Measurements from ENCODE around the gene ATXN7. TPM values are rescaled to one million over a fixed set of nuclear protein-coding genes. Genes with fewer than 3 reads are reported as not detected.

Gene ATXN7
- total and polyA plus RNA-seq, 8 donors, result 7.3 to 40.4 (median 25.2) TPM

DNA sequence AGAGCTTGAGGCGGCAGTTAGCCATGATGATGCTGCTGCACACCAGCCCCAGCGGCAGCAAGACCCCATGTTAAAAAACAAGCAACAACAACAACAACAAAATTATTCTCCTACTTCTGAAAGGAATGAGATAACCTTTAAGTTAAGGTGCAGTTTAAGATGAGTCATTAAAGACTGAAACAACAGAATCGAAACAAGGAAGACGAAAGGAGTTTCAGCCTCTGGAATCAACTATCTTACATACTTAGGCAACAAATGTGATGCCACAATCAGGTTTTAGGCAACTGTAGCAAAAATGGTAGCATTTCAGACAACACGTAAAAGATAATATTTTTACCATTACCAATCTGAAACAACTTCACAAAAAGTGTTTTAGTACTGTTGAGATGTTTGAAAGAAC lies 36.3 kb downstream of the ATXN7 start:
- no peak for ATAC-seq

DNA sequence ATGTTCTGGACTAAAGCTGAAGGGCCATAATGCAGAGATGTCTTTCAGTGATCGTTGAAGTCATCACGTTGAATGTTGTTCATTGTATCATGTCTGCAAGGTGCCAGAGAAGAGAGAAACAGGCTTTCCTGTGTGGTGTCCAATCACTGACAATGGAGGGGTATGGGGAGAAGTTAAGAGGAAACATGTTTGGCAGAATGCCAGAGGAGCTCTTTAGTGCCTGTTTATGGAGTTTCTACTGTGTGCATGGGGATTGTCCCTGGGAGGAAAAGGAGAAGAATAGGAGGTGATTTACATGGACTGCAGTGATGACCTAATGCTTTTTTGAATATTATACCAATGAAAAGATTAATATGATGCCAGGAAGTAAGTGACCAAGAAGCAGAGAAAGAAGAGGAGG lies 36.8 kb downstream of the ATXN7 start:
- WGBS, 2 donors, result 86 to 88% methylated on average over 2 of the region's 2 CpGs
- no peaks in the 10 kb centered on the region for H3K27me3 ChIP-seq
- intact Hi-C loops (cut with DNase I), result no loop called here
- H3K4me1 ChIP-seq, result peaks cover 0 to 4% (median 2%) of the 10 kb centered on the region in 3 donors
- no peak overlapping the region for H3K4me3 ChIP-seq
- no peak overlapping the region for H3K27ac ChIP-seq
- no peak for ATAC-seq
- TF ChIP-seq, protein P1, sequence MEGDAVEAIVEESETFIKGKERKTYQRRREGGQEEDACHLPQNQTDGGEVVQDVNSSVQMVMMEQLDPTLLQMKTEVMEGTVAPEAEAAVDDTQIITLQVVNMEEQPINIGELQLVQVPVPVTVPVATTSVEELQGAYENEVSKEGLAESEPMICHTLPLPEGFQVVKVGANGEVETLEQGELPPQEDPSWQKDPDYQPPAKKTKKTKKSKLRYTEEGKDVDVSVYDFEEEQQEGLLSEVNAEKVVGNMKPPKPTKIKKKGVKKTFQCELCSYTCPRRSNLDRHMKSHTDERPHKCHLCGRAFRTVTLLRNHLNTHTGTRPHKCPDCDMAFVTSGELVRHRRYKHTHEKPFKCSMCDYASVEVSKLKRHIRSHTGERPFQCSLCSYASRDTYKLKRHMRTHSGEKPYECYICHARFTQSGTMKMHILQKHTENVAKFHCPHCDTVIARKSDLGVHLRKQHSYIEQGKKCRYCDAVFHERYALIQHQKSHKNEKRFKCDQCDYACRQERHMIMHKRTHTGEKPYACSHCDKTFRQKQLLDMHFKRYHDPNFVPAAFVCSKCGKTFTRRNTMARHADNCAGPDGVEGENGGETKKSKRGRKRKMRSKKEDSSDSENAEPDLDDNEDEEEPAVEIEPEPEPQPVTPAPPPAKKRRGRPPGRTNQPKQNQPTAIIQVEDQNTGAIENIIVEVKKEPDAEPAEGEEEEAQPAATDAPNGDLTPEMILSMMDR (IDR thresholded peaks at IDR 0.05), result no peak
- no peak for DNase-seq
- H3K36me3 ChIP-seq, result no peaks in the 10 kb centered on the region
- H3K9me3 ChIP-seq, result no peaks in the 10 kb centered on the region
- FAIRE-seq, result no peak

More for the DNA sequence above, 36.3 kb downstream of the ATXN7 start:
- peaks cover 0 to 4% (median 2%) of the 10 kb centered on the region in 3 donors for H3K4me1 ChIP-seq
- FAIRE-seq (no peak), DNase-seq (no peak)
- H3K9me3 ChIP-seq, result no peaks in the 10 kb centered on the region
- 93 to 94% methylated on average over 5 of the region's 5 CpGs for WGBS, 2 donors
- H3K4me3 ChIP-seq, result no peak overlapping the region
- TF ChIP-seq, protein P1 (IDR thresholded peaks at IDR 0.05), result no peak
- H3K27ac ChIP-seq, result no peak overlapping the region
- intact Hi-C loops (cut with DNase I), result no loop called here
- no peaks in the 10 kb centered on the region for H3K27me3 ChIP-seq
- H3K36me3 ChIP-seq, result no peaks in the 10 kb centered on the region

DNA sequence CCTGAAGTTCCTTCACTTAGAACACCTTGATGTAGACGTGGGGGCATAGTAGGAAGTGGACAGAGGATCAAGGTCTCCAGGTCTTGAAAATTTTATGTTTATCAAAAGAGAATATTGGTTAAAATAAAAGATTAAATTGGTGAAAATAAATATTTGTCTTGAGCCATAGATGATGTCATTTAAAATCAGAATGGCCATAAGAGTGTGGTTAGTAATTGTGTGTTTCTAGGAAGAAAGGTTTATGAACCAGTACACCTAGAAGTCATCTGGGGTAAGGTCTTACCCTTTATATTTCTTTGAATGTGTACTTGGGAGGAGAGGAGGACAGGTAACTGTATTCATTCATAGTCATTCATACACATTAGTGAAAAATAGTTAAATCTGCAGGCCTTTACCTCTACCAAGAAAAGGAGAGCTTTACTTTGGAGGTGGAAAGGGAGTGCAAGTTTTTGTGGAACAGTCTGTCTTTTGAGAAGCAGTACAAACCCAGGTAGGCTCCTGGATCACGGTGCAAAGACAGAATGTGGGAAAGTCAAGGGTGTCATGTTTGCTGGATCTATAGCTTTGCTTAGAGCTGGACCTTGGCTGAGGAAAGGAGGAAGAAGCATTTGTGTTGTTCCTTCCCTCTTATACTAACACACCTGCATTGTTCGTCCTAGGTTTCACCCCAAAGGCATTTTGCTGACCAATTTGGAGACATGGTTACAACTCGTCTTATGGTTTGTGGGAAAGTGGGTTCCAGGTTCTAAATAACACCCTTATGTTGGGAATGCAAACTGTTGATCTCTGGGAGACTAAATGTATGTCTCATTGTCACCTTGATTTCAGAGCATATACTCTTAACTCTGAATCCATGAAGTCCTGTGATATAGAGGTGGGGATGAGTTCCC lies 42.3 kb downstream of the ATXN7 start:
- DNase-seq, result no peak
- Histone ChIP-seq H3K9me3 (no peaks in the 10 kb centered on the region), H3K27ac (no peak overlapping the region), H3K4me1 (peaks cover 0 to 9% (median 7%) of the 10 kb centered on the region in 3 donors), H3K4me3 (no peak overlapping the region), H3K36me3 (no peaks in the 10 kb centered on the region), H3K27me3 (no peaks in the 10 kb centered on the region)
- WGBS, 2 donors, result 71 to 73% methylated on average over 4 of the region's 4 CpGs
- FAIRE-seq, result no peak
- TF ChIP-seq, protein P1 (IDR thresholded peaks at IDR 0.05), result no peak
- no peak for ATAC-seq
- intact Hi-C loops (cut with DNase I), result no loop called here

DNA sequence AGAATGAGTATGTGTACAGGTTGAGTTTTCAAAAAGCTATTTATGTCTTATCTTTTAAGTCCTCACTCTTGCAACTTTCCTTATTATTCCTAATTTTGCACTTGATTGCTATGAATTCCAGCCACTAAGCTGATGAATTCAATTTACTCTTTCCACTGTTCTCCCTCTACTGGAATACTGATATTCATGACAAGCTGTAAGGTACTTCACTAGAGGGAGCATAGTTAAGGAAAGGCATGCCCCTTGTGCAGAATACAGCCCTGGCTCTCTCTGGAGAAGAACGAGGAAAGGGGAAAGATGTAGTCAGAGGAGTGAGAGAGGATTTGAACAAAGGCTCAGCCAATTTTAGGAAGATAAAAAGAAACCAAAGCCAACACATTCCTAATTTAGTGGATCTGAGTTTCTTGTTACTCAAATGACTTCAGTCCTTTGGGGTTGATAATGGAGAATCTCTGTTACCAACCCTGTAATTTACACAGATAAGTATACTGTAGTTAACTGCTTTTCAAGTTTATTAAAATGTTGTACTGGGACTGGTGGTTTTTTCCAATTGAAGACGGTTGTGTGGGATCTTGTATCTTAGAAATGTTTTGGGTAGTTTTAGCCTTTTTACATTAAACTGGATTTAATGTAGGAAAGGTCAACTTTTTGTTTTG lies 44.5 kb downstream of the ATXN7 start:
- ATAC-seq, result no peak
- H3K4me3 ChIP-seq, result no peak overlapping the region
- no peak for FAIRE-seq
- intact Hi-C loops (cut with DNase I), result no loop called here
- no peaks in the 10 kb centered on the region for H3K36me3 ChIP-seq
- WGBS, 2 donors, result 75 to 84% methylated on average over 2 of the region's 2 CpGs
- H3K4me1 ChIP-seq, result peaks cover 0 to 12% (median 10%) of the 10 kb centered on the region in 3 donors
- no peak for DNase-seq
- H3K27ac ChIP-seq, result no peak overlapping the region
- no peaks in the 10 kb centered on the region for H3K27me3 ChIP-seq
- H3K9me3 ChIP-seq, result no peaks in the 10 kb centered on the region
- TF ChIP-seq, protein P1 (IDR thresholded peaks at IDR 0.05), result no peak
